ENCODE data around the gene CLIP4.

Gene CLIP4

GRCh38 chr2:29213888-29214291 is 98.7 kb downstream of the CLIP4 start:
- Mint-ChIP-seq H3K27me3 (no peaks in the 10 kb centered on the region), H3K27ac (peak overlapping the region in 1 of 2 donors; percentile 46), H3K4me1 (no peaks in the 10 kb centered on the region), H3K9me3 (no peaks in the 10 kb centered on the region), H3K4me3 (no peak overlapping the region)
- no peak for DNase-seq
- no peak for ATAC-seq

- no peak for DNase-seq
- Mint-ChIP-seq H3K4me1 (no peaks in the 10 kb centered on the region), H3K27me3 (no peaks in the 10 kb centered on the region), H3K27ac (no peak overlapping the region), H3K4me3 (no peak overlapping the region), H3K9me3 (no peaks in the 10 kb centered on the region)
- ATAC-seq: peak; percentile 31
Measured at GRCh38 chr2:29215073-29215472, 99.9 kb downstream of the CLIP4 start.

GRCh38 chr2:29215739-29216608 is 100.8 kb downstream of the CLIP4 start:
- no peaks in the 10 kb centered on the region for H3K9me3 Mint-ChIP-seq
- ATAC-seq (no peak), DNase-seq (no peak)

GRCh38 chr2:29216609-29216909 is 101.3 kb downstream of the CLIP4 start:
- H3K27me3 Mint-ChIP-seq: no peaks in the 10 kb centered on the region
- H3K27ac Mint-ChIP-seq: no peak overlapping the region
- ATAC-seq: no peak
- DNase-seq: no peak
- H3K4me1 Mint-ChIP-seq: no peaks in the 10 kb centered on the region
- no peaks in the 10 kb centered on the region for H3K9me3 Mint-ChIP-seq
- no peak overlapping the region for H3K4me3 Mint-ChIP-seq

More at GRCh38 chr2:29215739-29216608, 100.8 kb downstream of the CLIP4 start:
- Mint-ChIP-seq H3K4me1 (no peaks in the 10 kb centered on the region), H3K27ac (no peak overlapping the region), H3K27me3 (no peaks in the 10 kb centered on the region), H3K4me3 (no peak overlapping the region)

GRCh38 chr2:29218071-29218470 is 102.9 kb downstream of the CLIP4 start:
- DNase-seq: no peak
- no peaks in the 10 kb centered on the region for H3K9me3 Mint-ChIP-seq
- no peaks in the 10 kb centered on the region for H3K4me1 Mint-ChIP-seq
- H3K27me3 Mint-ChIP-seq: no peaks in the 10 kb centered on the region
- ATAC-seq: no peak
- no peak overlapping the region for H3K4me3 Mint-ChIP-seq
- H3K27ac Mint-ChIP-seq: no peak overlapping the region

GRCh38 chr2:29218550-29219125 is 103.4 kb downstream of the CLIP4 start:
- no peak overlapping the region for H3K4me3 Mint-ChIP-seq
- DNase-seq (no peak), ATAC-seq (no peak)
- H3K27ac Mint-ChIP-seq: peak overlapping the region in 1 of 2 donors; percentile 53
- no peaks in the 10 kb centered on the region for H3K9me3 Mint-ChIP-seq
- H3K27me3 Mint-ChIP-seq: no peaks in the 10 kb centered on the region
- no peaks in the 10 kb centered on the region for H3K4me1 Mint-ChIP-seq

GRCh38 chr2:29219374-29219773 is 104.2 kb downstream of the CLIP4 start:
- Mint-ChIP-seq H3K27me3 (no peaks in the 10 kb centered on the region), H3K4me3 (no peak overlapping the region), H3K9me3 (no peaks in the 10 kb centered on the region), H3K4me1 (no peaks in the 10 kb centered on the region), H3K27ac (no peak overlapping the region)
- DNase-seq (no peak), ATAC-seq (no peak)

- no peak overlapping the region for H3K4me3 Mint-ChIP-seq
- H3K27ac Mint-ChIP-seq: peak overlapping the region in 1 of 2 donors; percentile 57
- no peaks in the 10 kb centered on the region for H3K9me3 Mint-ChIP-seq
- DNase-seq (no peak), ATAC-seq (no peak)
- no peaks in the 10 kb centered on the region for H3K4me1 Mint-ChIP-seq
- H3K27me3 Mint-ChIP-seq: peaks cover 11% of the 10 kb centered on the region
Measured at GRCh38 chr2:29220506-29221270, 105.5 kb downstream of the CLIP4 start.

GRCh38 chr2:29222381-29223179 is 107.4 kb downstream of the CLIP4 start:
- Mint-ChIP-seq H3K27ac (no peak overlapping the region), H3K4me1 (no peaks in the 10 kb centered on the region), H3K9me3 (no peaks in the 10 kb centered on the region), H3K27me3 (peaks cover 30% of the 10 kb centered on the region), H3K4me3 (no peak overlapping the region)
- DNase-seq (no peak), ATAC-seq (no peak)

- DNase-seq (no peak), ATAC-seq (no peak)
- Mint-ChIP-seq H3K27ac (no peak overlapping the region), H3K4me1 (no peaks in the 10 kb centered on the region), H3K4me3 (no peak overlapping the region), H3K9me3 (no peaks in the 10 kb centered on the region), H3K27me3 (peaks cover 37% of the 10 kb centered on the region)
Measured at GRCh38 chr2:29223257-29223656, 108.0 kb downstream of the CLIP4 start.

- ATAC-seq (no peak), DNase-seq (no peak)
- Mint-ChIP-seq H3K27me3 (peaks cover 44% of the 10 kb centered on the region), H3K4me1 (no peaks in the 10 kb centered on the region), H3K9me3 (no peaks in the 10 kb centered on the region), H3K4me3 (no peak overlapping the region), H3K27ac (peak overlapping the region in 1 of 2 donors; percentile 27)
Measured at GRCh38 chr2:29223851-29224692, 108.9 kb downstream of the CLIP4 start.

- H3K4me3 Mint-ChIP-seq: no peak overlapping the region
- ATAC-seq (no peak), DNase-seq (no peak)
- no peaks in the 10 kb centered on the region for H3K4me1 Mint-ChIP-seq
- H3K27ac Mint-ChIP-seq: no peak overlapping the region
- peaks cover 50% of the 10 kb centered on the region for H3K27me3 Mint-ChIP-seq
- H3K9me3 Mint-ChIP-seq: no peaks in the 10 kb centered on the region
Measured at GRCh38 chr2:29224693-29225551, 109.7 kb downstream of the CLIP4 start.

- no peaks in the 10 kb centered on the region for H3K9me3 Mint-ChIP-seq
- H3K27ac Mint-ChIP-seq: no peak overlapping the region
- H3K27me3 Mint-ChIP-seq: peaks cover 50% of the 10 kb centered on the region
Measured at GRCh38 chr2:29225814-29226213, 110.6 kb downstream of the CLIP4 start.

GRCh38 chr2:29226375-29226774 is 111.2 kb downstream of the CLIP4 start:
- H3K9me3 Mint-ChIP-seq: no peaks in the 10 kb centered on the region
- H3K4me3 Mint-ChIP-seq: no peak overlapping the region
- DNase-seq (no peak), ATAC-seq (no peak)
- no peaks in the 10 kb centered on the region for H3K4me1 Mint-ChIP-seq
- H3K27me3 Mint-ChIP-seq: peaks cover 50% of the 10 kb centered on the region
- H3K27ac Mint-ChIP-seq: no peak overlapping the region

More at GRCh38 chr2:29225814-29226213, 110.6 kb downstream of the CLIP4 start:
- no peaks in the 10 kb centered on the region for H3K4me1 Mint-ChIP-seq
- DNase-seq (no peak), ATAC-seq (no peak)
- no peak overlapping the region for H3K4me3 Mint-ChIP-seq
